ENCODE data around the gene TOR1A.

DNA sequence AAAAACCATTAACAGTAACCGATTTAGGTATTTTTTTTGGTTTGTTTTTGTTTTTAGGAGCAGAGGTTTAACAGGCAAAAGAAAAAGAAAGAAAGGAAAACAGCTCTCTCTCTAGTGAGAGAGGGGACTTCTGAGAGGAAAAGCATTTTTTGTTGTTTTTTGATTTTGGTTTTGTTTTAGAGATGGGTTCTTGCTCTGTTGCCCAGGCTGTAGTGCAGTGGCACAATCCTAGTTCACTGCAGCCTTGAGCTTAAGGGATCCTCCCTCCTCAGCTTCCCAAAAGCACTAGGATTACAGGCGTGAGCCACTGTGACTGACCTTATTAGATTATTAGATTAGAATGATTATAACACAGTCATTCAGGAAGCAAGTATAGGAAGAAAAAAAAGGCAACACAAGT is 21.4 kb upstream of the TOR1A start:
- TF ChIP-seq, protein P1, sequence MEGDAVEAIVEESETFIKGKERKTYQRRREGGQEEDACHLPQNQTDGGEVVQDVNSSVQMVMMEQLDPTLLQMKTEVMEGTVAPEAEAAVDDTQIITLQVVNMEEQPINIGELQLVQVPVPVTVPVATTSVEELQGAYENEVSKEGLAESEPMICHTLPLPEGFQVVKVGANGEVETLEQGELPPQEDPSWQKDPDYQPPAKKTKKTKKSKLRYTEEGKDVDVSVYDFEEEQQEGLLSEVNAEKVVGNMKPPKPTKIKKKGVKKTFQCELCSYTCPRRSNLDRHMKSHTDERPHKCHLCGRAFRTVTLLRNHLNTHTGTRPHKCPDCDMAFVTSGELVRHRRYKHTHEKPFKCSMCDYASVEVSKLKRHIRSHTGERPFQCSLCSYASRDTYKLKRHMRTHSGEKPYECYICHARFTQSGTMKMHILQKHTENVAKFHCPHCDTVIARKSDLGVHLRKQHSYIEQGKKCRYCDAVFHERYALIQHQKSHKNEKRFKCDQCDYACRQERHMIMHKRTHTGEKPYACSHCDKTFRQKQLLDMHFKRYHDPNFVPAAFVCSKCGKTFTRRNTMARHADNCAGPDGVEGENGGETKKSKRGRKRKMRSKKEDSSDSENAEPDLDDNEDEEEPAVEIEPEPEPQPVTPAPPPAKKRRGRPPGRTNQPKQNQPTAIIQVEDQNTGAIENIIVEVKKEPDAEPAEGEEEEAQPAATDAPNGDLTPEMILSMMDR (IDR thresholded peaks at IDR 0.05) = no peak
- TF ChIP-seq EP300 (IDR thresholded peaks at IDR 0.05) (no peak), POLR2A (IDR thresholded peaks at IDR 0.05; ENCODE audit: low read depth) (no peak), POLR2AphosphoS5 (IDR thresholded peaks at IDR 0.05) (no peak)
